IMR-90 (cell line): ENCODE measurements around the gene ZNF785. TPM values are rescaled to one million over a fixed set of nuclear protein-coding genes. Genes with fewer than 3 reads are reported as not detected.

Experiments used
- ATAC-seq: fragments of 200-7000 bp; cut with Tn5 transposase; 2 replicates; pipeline ENCODE4 v1.9.1; 2020; ENCODE audit warnings: low read depth, mild to moderate bottlenecking, moderate library complexity
- BruUV-seq: library from RNA; stranded (reverse); fragments of 400-500 nt; replicated peaks from 2 replicates; lab custom pipeline; 2021; lab: Mats Ljungman, UMichigan
- CTCF ChIA-PET: fragments of 300-600 bp; formaldehyde crosslinking; extraction: SDS; loops from one replicate; lab custom pipeline; 2021; ENCODE audit warnings: antibody characterized with exemption; lab: Yijun Ruan, JAX
- POLR2A ChIA-PET: fragments of 300-600 bp; sonication (Branson Sonifier 250); formaldehyde crosslinking; loops from one replicate; lab custom pipeline; 2022; ENCODE audit warnings: antibody characterized with exemption; ENCODE audit not compliant: unreplicated experiment; lab: Charles Lee
- DNase-seq: peaks from one replicate; pipeline ENCODE4 v3.0.0; 2013
- H2AFZ ChIP-seq: replicated peaks from 2 replicates; pipeline ENCODE3; 2013; ENCODE audit warnings: low read length, mild to moderate bottlenecking; ENCODE audit not compliant: poor library complexity
- H2AK5ac ChIP-seq: 2 replicates; pipeline ENCODE4 v1.6.1; 2013; ENCODE audit warnings: low read depth, low read length, inconsistent platforms
- H2AK9ac ChIP-seq: replicated peaks from 2 replicates; pipeline ENCODE3; 2013; ENCODE audit warnings: mild to moderate bottlenecking, low read depth, low read length, moderate library complexity; ENCODE audit not compliant: poor library complexity
- H2BK120ac ChIP-seq: 2 replicates; pipeline ENCODE4 v1.6.1; 2013; ENCODE audit warnings: low read depth, low read length, inconsistent platforms
- H2BK15ac ChIP-seq: 3 replicates; pipeline ENCODE4 v1.6.1; 2013; ENCODE audit warnings: low read depth, low read length, inconsistent platforms
- H2BK20ac ChIP-seq: 2 replicates; pipeline ENCODE4 v1.6.1; 2013; ENCODE audit warnings: low read depth, mild to moderate bottlenecking, inconsistent platforms, low read length, moderate library complexity
- H2BK5ac ChIP-seq: 2 replicates; pipeline ENCODE4 v1.6.1; 2013; ENCODE audit warnings: mild to moderate bottlenecking, low read depth, low read length, inconsistent platforms; ENCODE audit not compliant: poor library complexity, severe bottlenecking
- H3K14ac ChIP-seq: replicated peaks from 2 replicates; pipeline ENCODE4 v1.6.1; 2013; ENCODE audit warnings: low read depth, low read length, inconsistent platforms
- H3K18ac ChIP-seq: 2 replicates; pipeline ENCODE4 v1.6.1; 2013; ENCODE audit warnings: low read depth, low read length, control low read depth
- H3K23ac ChIP-seq: 2 replicates; pipeline ENCODE4 v1.6.1; 2013; ENCODE audit warnings: low read depth, low read length, inconsistent platforms
- H3K27ac ChIP-seq: 2 replicates; pipeline ENCODE4 v1.5.1; 2013; ENCODE audit warnings: mild to moderate bottlenecking, control low read depth, low read length; ENCODE audit not compliant: insufficient read depth
- H3K27me3 ChIP-seq: 2 replicates; pipeline ENCODE4 v1.6.1; 2013; ENCODE audit warnings: low read length; ENCODE audit not compliant: control insufficient read depth, insufficient read depth
- H3K36me3 ChIP-seq: 2 replicates; pipeline ENCODE4 v1.6.1; 2013; ENCODE audit warnings: low read length, mixed read lengths; ENCODE audit not compliant: control insufficient read depth, insufficient read depth
- H3K4ac ChIP-seq: 2 replicates; pipeline ENCODE4 v1.6.1; 2013; ENCODE audit warnings: low read depth, low read length, inconsistent platforms
- H3K4me1 ChIP-seq: 2 replicates; pipeline ENCODE4 v1.6.1; 2013; ENCODE audit warnings: low read length, mixed read lengths; ENCODE audit not compliant: control insufficient read depth, insufficient read depth
- H3K4me2 ChIP-seq: 2 replicates; pipeline ENCODE4 v1.6.1; 2013; ENCODE audit warnings: low read depth, mild to moderate bottlenecking, control low read depth, low read length, moderate library complexity
- H3K4me3 ChIP-seq: 2 replicates; pipeline ENCODE4 v1.5.1; 2013; ENCODE audit warnings: low read depth, mild to moderate bottlenecking, control low read depth, low read length, moderate library complexity; ENCODE audit not compliant: insufficient read depth
- H3K56ac ChIP-seq: 2 replicates; pipeline ENCODE4 v1.6.1; 2013; ENCODE audit warnings: low read length, inconsistent platforms; ENCODE audit not compliant: insufficient read depth; ENCODE audit errors: extremely low read depth
- H3K79me1 ChIP-seq, 2 experiments: 2 replicates each; pipeline ENCODE4 v1.6.1; 2013; ENCODE audit warnings: low read length in 2 of 2, inconsistent platforms in 1 of 2, low read depth in 1 of 2
- H3K9ac ChIP-seq: 2 replicates; pipeline ENCODE4 v1.6.1; 2013; ENCODE audit warnings: low read depth, low read length, control low read depth
- H3K9me1 ChIP-seq: 2 replicates; pipeline ENCODE4 v1.6.1; 2013; ENCODE audit warnings: low read length, inconsistent platforms; ENCODE audit not compliant: insufficient read depth
- H3K9me3 ChIP-seq: 2 replicates; pipeline ENCODE4 v1.6.1; 2013; ENCODE audit warnings: low read length; ENCODE audit not compliant: control insufficient read depth, insufficient read depth
- H4K20me1 ChIP-seq: 2 replicates; pipeline ENCODE4 v1.6.1; 2013; ENCODE audit warnings: low read length, inconsistent platforms; ENCODE audit not compliant: insufficient read depth
- H4K5ac ChIP-seq: 2 replicates; pipeline ENCODE4 v1.6.1; 2013; ENCODE audit warnings: mild to moderate bottlenecking, low read depth, low read length, control low read depth
- H4K8ac ChIP-seq, 2 experiments: 2 replicates each; pipeline ENCODE4 v1.6.1; 2013; ENCODE audit warnings: low read depth in 2 of 2, low read length in 2 of 2, control low read depth in 1 of 2, inconsistent platforms in 1 of 2
- H4K91ac ChIP-seq: 2 replicates; pipeline ENCODE4 v1.6.1; 2013; ENCODE audit warnings: low read depth, low read length, inconsistent platforms; ENCODE audit not compliant: insufficient read depth
- BHLHE40 ChIP-seq: fragments of 150-350 bp; IDR thresholded peaks from 2 replicates; pipeline ENCODE4 v1.6.1; 2016; ENCODE audit warnings: mild to moderate bottlenecking, low read depth, low read length
- CEBPB ChIP-seq: IDR thresholded peaks from 2 replicates; pipeline ENCODE4 v1.6.1; 2012; ENCODE audit warnings: low read depth, low read length, improper control_type of control experiment
- MAZ ChIP-seq: IDR thresholded peaks from 2 replicates; pipeline ENCODE4 v1.6.1; 2012; ENCODE audit warnings: low read depth, mild to moderate bottlenecking, low read length, improper control_type of control experiment, moderate library complexity, borderline replicate concordance
- MXI1 ChIP-seq: IDR thresholded peaks from 2 replicates; pipeline ENCODE4 v1.6.1; 2012; ENCODE audit warnings: low read depth, mild to moderate bottlenecking, low read length, moderate library complexity, borderline replicate concordance
- NFE2L2 ChIP-seq: fragments of 150-350 bp; IDR thresholded peaks from 2 replicates; pipeline ENCODE4 v1.6.1; 2016; ENCODE audit warnings: low read depth, mild to moderate bottlenecking, low read length
- POLR2A ChIP-seq: IDR thresholded peaks from 2 replicates; pipeline ENCODE4 v1.6.1; 2012; ENCODE audit warnings: mild to moderate bottlenecking, low read depth, low read length
- RCOR1 ChIP-seq: IDR thresholded peaks from 2 replicates; pipeline ENCODE4 v1.6.1; 2012; ENCODE audit warnings: mild to moderate bottlenecking, low read length, improper control_type of control experiment; ENCODE audit not compliant: insufficient replicate concordance
- WGBS, 2 experiments: methylation state at CpG; one replicate each; pipeline versions ENCODE4 v1.1.5 to v1.1.7; 2013; ENCODE audit warnings: missing lambda C conversion rate in 2 of 2; ENCODE audit not compliant: insufficient read length in 1 of 2; ENCODE audit errors: extremely low coverage in 2 of 2; 5-methylcytosine and 5-hydroxymethylcytosine counted together
- dilution Hi-C: fragments of 300-500 bp; cut with HindIII; formaldehyde crosslinking; loops from one replicate; pipeline ENCODE4 v1.14.3; 2018; ENCODE audit warnings: low sequenced_read_pairs; ENCODE audit not compliant: unreplicated experiment
- in situ Hi-C: fragments of 300-500 bp; cut with MboI; formaldehyde crosslinking; loops from 3 replicates; pipeline ENCODE4 v1.14.3; 2019; ENCODE audit warnings: low sequenced_read_pairs, inconsistent platforms, mixed read lengths
- intact Hi-C: fragments of 100-400 bp; cut with micrococcal nuclease; formaldehyde crosslinking; loops from 2 replicates; pipeline ENCODE4 v1.10.0; 2022
- polyA plus RNA-seq, 3 experiments: library from polyadenylated mRNA; depleted of rRNA; stranded (reverse); fragments of >200 nt; gene quantifications; 2 replicates each; pipeline ENCODE4 v1.2.3, GENCODE V29; 2012; ENCODE audit warnings: low replicate concordance in 1 of 3
- total RNA-seq: library from RNA; depleted of rRNA; stranded (reverse); fragments of >200 nt; gene quantifications from 2 replicates; pipeline ENCODE4 v1.2.3, GENCODE V29; 2012
- TF ChIP-seq, protein P1 (sequence below): fragments of 150-350 bp; IDR thresholded peaks from 2 replicates; pipeline ENCODE4 v1.6.1; 2017; ENCODE audit warnings: mild to moderate bottlenecking, antibody characterized with exemption, low read length, low read depth
- TF ChIP-seq, protein P2 (sequence below): fragments of 150-350 bp; IDR thresholded peaks from 2 replicates; pipeline ENCODE4 v1.6.1; 2016; ENCODE audit warnings: low read depth, mild to moderate bottlenecking, low read length, moderate library complexity, borderline replicate concordance

ZNF785 gene
- total and polyA plus RNA-seq, 2 of the 4 experiments (the other 2 are of a cell fraction), result 2.9 to 4.0 TPM

DNA sequence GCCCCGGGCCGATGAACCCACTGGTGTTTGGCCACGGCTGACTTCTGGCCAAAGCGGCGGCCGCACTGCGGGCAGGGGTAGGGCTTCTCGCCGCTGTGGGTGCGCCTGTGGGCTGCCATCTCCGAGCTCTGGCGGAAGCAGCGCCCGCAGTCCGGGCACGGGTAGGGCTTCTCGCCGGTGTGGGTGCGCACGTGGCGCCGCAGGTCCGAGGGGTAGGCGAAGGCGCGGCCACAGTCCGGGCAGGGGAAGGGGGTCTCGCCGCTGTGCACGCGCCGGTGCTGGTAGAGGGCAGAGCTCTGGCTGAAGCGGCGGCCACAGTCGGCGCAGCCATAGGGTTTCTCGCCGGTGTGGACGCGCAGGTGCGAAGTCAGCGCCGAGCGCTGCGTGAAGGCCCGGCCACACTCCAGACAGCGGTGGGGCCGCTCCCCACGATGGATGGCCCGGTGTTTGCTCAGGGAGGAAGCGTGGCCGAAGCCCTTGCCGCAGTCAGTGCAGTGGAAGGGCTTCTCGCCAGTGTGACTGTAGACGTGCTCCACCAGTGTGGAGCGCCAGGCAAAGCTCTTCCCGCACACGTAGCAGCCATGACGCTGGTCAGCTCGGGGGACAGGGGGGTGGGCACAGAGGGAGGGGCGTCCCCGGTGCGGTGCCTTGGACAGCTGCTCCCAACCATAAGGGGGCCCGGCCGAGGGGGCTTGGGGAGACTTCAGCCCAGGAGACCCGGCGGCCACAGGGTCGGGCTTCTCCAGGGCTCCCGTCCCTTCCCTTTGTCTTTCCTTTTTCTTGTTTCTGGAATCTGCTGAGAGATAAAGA, 30.0 kb downstream of the ZNF785 start:
- WGBS, 2 experiments, result 97% methylated on average over 59 of the region's 69 CpGs; no CpG with 5 or more reads in 1 of the 2 experiments
- Histone ChIP-seq H3K79me1 (peaks cover 16 to 43% of the 10 kb centered on the region in 2 experiments; a peak in 2 of 4 replicates), H3K36me3 (peaks cover 23% of the 10 kb centered on the region), H3K27ac (no peak overlapping the region), H3K9me3 (no peaks in the 10 kb centered on the region), H3K4me1 (no peaks in the 10 kb centered on the region), H2AK5ac (no peak overlapping the region), H4K8ac (no peak overlapping the region), H3K18ac (no peak overlapping the region), H3K4me3 (no peak overlapping the region), H3K9me1 (peaks cover 4% of the 10 kb centered on the region; the same call in 1 of the 2 replicates), H4K20me1 (no peaks in the 10 kb centered on the region; the same call in 1 of the 2 replicates), H2BK120ac (no peak overlapping the region), H3K4ac (no peak overlapping the region), H2BK15ac (no peak overlapping the region), H4K5ac (no peak overlapping the region), H2AFZ (no peak overlapping the region), H3K23ac (no peak overlapping the region), H3K27me3 (no peaks in the 10 kb centered on the region), H2AK9ac (peak overlapping the region; percentile 55), H4K91ac (no peak overlapping the region), H3K56ac (no peak overlapping the region), H2BK20ac (no peak overlapping the region), H2BK5ac (no peak overlapping the region), H3K14ac (no peak overlapping the region), H3K9ac (no peak overlapping the region), H3K4me2 (no peak overlapping the region)
- no peak for TF ChIP-seq RCOR1
- no peak for TF ChIP-seq MXI1
- no peak for TF ChIP-seq NFE2L2
- TF ChIP-seq, protein P1, sequence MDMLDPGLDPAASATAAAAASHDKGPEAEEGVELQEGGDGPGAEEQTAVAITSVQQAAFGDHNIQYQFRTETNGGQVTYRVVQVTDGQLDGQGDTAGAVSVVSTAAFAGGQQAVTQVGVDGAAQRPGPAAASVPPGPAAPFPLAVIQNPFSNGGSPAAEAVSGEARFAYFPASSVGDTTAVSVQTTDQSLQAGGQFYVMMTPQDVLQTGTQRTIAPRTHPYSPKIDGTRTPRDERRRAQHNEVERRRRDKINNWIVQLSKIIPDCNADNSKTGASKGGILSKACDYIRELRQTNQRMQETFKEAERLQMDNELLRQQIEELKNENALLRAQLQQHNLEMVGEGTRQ, result no peak
- TF ChIP-seq, protein P2, sequence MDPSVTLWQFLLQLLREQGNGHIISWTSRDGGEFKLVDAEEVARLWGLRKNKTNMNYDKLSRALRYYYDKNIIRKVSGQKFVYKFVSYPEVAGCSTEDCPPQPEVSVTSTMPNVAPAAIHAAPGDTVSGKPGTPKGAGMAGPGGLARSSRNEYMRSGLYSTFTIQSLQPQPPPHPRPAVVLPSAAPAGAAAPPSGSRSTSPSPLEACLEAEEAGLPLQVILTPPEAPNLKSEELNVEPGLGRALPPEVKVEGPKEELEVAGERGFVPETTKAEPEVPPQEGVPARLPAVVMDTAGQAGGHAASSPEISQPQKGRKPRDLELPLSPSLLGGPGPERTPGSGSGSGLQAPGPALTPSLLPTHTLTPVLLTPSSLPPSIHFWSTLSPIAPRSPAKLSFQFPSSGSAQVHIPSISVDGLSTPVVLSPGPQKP, result no peak
- no peak for TF ChIP-seq CEBPB
- TF ChIP-seq BHLHE40, result no peak
- no peak for TF ChIP-seq MAZ
- TF ChIP-seq POLR2A, result no peak
- intact Hi-C loops, result no loop called here
- ChIA-PET CTCF (no interaction called here), POLR2A (no interaction called here)
- no peak for DNase-seq
- dilution Hi-C loops, result no loop called here
- in situ Hi-C loops, result no loop called here
- no TSS peak for BruUV-seq
- ATAC-seq, result no peak
